WERI-Rb-1 (cell line): Measurements from ENCODE around the gene SEPTIN10.

Source experiments
- DNase-seq: peaks from one replicate; pipeline ENCODE4 v3.0.0-alpha.2; 2020
- H3K27ac ChIP-seq: fragments of 250-450 bp; sonication (Bioruptor Pico); 2 replicates; pipeline ENCODE4 v1.5.1; 2020; ENCODE audit warnings: mild to moderate bottlenecking, moderate library complexity
- H3K27me3 ChIP-seq: fragments of 250-450 bp; sonication (Bioruptor Pico); 2 replicates; pipeline ENCODE4 v1.5.1; 2021; ENCODE audit warnings: mild to moderate bottlenecking, low read depth, moderate library complexity; ENCODE audit not compliant: insufficient read depth, severe bottlenecking
- H3K36me3 ChIP-seq: fragments of 250-450 bp; sonication (Bioruptor Pico); 2 replicates; pipeline ENCODE4 v1.5.1; 2020; ENCODE audit warnings: mild to moderate bottlenecking, moderate library complexity
- H3K4me3 ChIP-seq: 2 replicates; pipeline ENCODE4 v1.5.1; 2011; ENCODE audit warnings: low read depth, mild to moderate bottlenecking, control low read depth, low read length
- H3K9me3 ChIP-seq: fragments of 250-450 bp; sonication (Bioruptor Pico); 2 replicates; pipeline ENCODE4 v1.5.1; 2021; ENCODE audit warnings: mild to moderate bottlenecking, moderate library complexity; ENCODE audit not compliant: severe bottlenecking
- CTCF ChIP-seq: IDR thresholded peaks from 2 replicates; pipeline ENCODE4 v1.5.1; 2011; ENCODE audit warnings: low read depth, mild to moderate bottlenecking, control low read depth, inconsistent platforms, low read length

Gene SEPTIN10

GRCh38 chr2:109521233-109522062, 92.3 kb downstream of the SEPTIN10 start:
- no peak for TF ChIP-seq CTCF
- Histone ChIP-seq H3K4me3 (no peak overlapping the region), H3K36me3 (no peaks in the 10 kb centered on the region), H3K27me3 (no peaks in the 10 kb centered on the region), H3K27ac (no peak overlapping the region), H3K9me3 (no peaks in the 10 kb centered on the region)
- no peak for DNase-seq

DNA sequence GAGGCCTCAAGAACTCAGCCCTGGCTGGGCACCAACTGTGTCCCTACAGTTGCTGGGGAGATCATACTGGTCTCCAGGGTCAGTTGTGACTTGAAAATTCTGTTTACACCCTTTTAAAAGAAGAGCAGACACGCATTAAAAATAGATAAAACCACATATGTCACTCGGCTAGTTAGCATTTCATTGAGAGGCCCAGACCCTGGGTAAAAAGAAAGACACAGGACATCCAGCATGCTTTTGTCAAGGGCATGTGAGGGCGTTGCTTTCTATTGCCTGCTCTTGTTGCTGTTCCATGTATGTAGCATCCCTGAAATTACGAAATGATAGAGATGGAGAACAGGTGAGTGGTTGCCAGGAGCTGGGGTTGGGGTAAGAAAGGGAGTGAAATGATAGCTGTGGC, 94.3 kb downstream of the SEPTIN10 start:
- no peaks in the 10 kb centered on the region for H3K9me3 ChIP-seq
- no peak overlapping the region for H3K27ac ChIP-seq
- H3K4me3 ChIP-seq, result no peak overlapping the region
- H3K27me3 ChIP-seq, result no peaks in the 10 kb centered on the region
- no peak for TF ChIP-seq CTCF
- H3K36me3 ChIP-seq, result no peaks in the 10 kb centered on the region
- no peak for DNase-seq

GRCh38 chr2:109517118-109517889, 96.5 kb downstream of the SEPTIN10 start:
- no peak for DNase-seq
- no peak overlapping the region for H3K27ac ChIP-seq
- TF ChIP-seq CTCF, result no peak
- H3K36me3 ChIP-seq, result no peaks in the 10 kb centered on the region
- no peak overlapping the region for H3K4me3 ChIP-seq
- H3K27me3 ChIP-seq, result no peaks in the 10 kb centered on the region
- no peaks in the 10 kb centered on the region for H3K9me3 ChIP-seq

DNA sequence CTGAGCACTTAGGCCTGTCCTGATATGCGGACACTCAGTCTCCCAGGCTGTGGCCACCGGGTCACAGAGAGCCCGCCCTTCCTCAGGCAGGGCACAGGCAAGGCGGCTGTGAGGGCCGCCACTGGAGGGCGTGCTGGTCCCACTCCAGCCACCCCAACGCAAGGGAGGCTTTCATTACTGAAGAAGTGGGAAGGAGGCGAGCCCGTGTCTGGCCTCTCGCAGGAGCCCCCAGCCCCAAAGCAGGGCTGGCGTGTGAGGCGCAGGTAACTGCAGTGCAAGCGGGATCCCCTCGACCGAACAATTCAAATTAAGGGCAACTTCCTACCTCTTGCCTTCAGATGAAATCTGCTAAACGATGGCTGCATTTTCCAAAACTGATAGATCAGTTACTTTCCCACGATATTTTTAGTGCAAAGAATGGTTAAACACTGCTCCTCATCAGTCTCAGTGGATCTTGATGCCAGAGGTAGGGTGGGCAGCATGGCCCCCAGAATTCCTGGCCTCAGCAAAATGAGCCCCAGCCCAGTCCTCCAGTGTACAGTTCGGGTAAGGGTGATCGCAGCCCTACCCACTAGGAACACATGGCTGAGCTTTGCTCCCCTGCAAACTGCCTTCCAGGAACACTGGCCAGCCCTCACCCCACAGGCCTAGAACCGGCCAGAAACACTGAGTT, 97.2 kb downstream of the SEPTIN10 start:
- peak; percentile 75 for DNase-seq
- no peaks in the 10 kb centered on the region for H3K9me3 ChIP-seq
- H3K4me3 ChIP-seq, result no peak overlapping the region
- H3K36me3 ChIP-seq, result no peaks in the 10 kb centered on the region
- H3K27me3 ChIP-seq, result no peaks in the 10 kb centered on the region
- TF ChIP-seq CTCF, result peak; percentile 96
- no peak overlapping the region for H3K27ac ChIP-seq

DNA sequence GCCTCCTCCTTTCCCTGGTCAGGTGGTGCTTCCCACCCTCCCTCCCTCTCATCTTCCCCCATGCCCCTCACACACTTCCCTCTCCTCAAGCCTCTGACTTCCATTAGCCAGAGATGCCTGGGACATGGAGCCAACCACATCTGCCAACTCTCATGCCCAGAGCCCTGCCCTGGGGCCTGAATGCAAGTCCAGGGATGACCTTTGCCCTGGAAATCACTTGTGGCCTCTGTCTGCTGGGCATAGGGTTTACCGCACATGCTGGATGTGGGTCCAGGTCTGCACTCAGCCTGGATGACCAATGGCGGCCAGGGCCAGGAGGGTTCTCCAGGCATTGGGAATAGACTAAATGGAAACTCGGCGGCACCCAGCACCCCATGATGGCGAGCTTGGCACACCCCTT, 98.9 kb downstream of the SEPTIN10 start:
- TF ChIP-seq CTCF, result no peak
- H3K27ac ChIP-seq, result no peak overlapping the region
- no peaks in the 10 kb centered on the region for H3K36me3 ChIP-seq

More for the DNA sequence above, 98.9 kb downstream of the SEPTIN10 start:
- H3K27me3 ChIP-seq, result no peaks in the 10 kb centered on the region
- H3K4me3 ChIP-seq, result no peak overlapping the region
- no peak for DNase-seq
- H3K9me3 ChIP-seq, result no peaks in the 10 kb centered on the region
